GM12865 (cell line): ENCODE data around the gene IGFN1.

Source experiments
- DNase-seq: peaks from one replicate; pipeline ENCODE4 v3.0.0; 2010; ENCODE audit warnings: low read depth
- H3K4me3 ChIP-seq: 2 replicates; pipeline ENCODE4 v1.5.1; 2011; ENCODE audit warnings: mild to moderate bottlenecking, low read depth, low read length, control low read depth
- TF ChIP-seq, protein P1 (sequence below): IDR thresholded peaks from 2 replicates; pipeline ENCODE4 v1.5.1; 2011; ENCODE audit warnings: low read length, control low read depth, low read depth, inconsistent platforms; ENCODE audit not compliant: insufficient read depth; ENCODE audit errors: missing control alignments

IGFN1 gene

GRCh38 chr1:201221201-201221846, 30.7 kb downstream of the IGFN1 start:
- no peak overlapping the region for H3K4me3 ChIP-seq
- TF ChIP-seq, protein P1, sequence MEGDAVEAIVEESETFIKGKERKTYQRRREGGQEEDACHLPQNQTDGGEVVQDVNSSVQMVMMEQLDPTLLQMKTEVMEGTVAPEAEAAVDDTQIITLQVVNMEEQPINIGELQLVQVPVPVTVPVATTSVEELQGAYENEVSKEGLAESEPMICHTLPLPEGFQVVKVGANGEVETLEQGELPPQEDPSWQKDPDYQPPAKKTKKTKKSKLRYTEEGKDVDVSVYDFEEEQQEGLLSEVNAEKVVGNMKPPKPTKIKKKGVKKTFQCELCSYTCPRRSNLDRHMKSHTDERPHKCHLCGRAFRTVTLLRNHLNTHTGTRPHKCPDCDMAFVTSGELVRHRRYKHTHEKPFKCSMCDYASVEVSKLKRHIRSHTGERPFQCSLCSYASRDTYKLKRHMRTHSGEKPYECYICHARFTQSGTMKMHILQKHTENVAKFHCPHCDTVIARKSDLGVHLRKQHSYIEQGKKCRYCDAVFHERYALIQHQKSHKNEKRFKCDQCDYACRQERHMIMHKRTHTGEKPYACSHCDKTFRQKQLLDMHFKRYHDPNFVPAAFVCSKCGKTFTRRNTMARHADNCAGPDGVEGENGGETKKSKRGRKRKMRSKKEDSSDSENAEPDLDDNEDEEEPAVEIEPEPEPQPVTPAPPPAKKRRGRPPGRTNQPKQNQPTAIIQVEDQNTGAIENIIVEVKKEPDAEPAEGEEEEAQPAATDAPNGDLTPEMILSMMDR: no peak
- no peak for DNase-seq

GRCh38 chr1:201222125-201222524, 31.5 kb downstream of the IGFN1 start:
- H3K4me3 ChIP-seq: no peak overlapping the region
- no peak for DNase-seq
- TF ChIP-seq, protein P1: no peak

DNA sequence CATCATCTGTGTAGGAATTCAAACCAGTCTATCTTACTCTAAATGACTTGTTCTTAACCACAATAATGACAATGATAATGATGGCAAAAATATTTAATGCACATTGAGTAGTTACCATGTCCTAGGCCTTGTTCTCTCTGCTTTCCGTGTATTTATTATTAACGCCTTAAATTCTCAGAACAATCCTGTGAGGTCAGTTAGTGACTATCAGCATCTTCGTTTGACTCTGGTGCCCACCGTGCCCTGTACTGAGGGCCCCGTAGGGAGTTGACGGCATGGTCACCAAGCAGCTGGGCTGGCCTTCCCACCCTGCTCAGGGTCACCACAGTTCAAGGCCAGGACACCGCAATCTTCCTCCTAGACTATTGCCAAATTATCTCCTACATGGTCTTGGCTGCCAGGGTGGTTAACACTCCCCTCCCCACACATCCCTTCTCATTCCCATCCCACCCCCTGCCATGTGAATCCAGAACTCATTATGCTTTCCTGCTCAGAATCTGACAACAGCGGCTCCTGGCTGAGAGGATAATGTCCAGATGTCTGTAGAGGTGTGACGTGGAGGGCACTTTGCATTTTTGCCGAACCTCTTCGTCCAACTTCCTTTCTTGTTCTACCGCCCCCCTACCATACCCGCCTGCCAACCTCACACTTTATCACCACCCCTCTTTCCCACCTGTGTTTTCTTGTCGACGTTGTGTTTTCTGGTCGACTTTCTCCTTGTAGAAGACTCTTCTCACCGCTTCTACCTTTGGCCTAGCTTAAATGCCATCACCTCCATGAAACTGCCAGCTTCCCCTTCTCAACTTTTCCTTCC, 33.4 kb downstream of the IGFN1 start:
- no peak overlapping the region for H3K4me3 ChIP-seq
- TF ChIP-seq, protein P1: no peak
- DNase-seq: no peak

DNA sequence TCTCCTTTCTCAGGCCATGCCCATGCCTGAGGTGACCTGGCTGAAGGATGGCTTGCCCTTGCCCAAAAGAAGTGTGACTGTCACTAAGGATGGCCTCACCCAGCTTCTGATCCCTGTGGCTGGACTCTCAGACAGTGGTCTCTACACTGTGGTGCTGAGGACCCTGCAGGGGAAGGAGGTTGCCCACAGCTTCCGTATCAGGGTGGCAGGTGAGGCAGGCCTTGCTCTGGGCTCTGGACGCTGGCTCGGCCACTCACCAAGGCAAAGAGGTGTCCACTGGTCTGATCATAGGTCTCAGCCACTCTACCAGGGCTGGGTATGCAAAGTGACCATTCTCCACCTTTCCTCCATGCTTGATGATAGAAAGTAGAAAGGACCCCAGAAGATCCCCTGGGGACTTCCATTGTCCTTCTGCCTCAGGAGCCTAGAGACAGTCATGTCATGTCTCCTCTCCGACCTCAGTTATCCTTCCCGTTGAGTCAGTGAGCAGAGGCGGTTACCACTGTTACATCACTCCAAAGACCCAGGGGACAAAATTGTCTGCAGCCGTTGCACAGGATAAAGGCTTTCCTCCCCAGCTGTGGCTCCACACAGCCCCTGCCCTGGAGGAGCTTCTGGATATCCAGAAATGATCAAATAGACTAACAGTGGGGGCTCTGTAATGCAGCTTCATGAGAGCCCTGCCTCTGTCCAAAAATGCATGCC, 34.2 kb downstream of the IGFN1 start:
- DNase-seq: no peak
- TF ChIP-seq, protein P1: no peak

DNA sequence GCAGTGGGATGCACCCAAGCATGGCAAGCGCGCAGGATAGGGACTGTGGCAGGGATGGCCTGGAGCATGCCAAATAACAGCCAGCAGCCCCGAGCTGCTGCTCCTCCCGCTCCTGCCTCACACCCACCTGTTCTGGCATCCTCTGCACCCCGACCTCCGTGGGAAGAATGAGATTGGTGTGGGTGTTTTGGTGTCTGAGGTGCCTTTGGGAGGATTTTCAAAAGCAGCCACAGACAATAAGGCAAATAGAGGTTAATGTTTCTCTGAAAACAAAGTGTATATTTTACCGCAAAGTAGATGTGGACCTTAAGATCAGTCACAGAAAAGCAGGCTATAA, 35.5 kb downstream of the IGFN1 start:
- no peak overlapping the region for H3K4me3 ChIP-seq
- DNase-seq: no peak
- TF ChIP-seq, protein P1: no peak

More for the DNA sequence above, 34.2 kb downstream of the IGFN1 start:
- no peak overlapping the region for H3K4me3 ChIP-seq

DNA sequence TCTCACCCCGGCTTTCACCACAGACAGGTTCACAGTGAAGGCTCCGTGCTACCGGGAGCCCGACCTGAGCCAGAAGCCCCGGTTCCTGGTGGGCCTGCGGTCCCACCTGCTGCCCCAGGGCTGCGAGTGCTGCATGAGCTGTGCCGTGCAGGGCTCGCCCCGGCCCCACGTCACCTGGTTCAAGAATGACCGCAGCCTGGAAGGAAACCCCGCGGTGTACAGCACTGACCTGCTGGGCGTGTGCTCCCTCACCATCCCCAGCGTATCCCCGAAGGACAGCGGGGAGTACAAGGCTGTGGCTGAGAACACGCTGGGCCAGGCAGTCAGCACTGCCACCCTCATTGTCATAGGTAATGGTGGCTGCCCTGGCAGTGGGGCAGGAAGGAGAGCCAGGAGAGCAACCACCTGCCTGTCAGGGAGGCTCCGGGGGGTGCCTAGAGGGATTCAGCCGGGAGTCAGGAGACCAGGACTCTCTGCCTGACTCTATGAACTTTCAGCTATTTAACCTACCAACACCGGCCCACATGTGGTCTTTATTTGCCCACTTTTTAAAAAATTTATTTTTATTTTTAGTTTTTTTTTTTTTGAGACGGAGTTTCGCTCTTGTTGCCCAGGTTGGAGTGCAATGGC, 36.4 kb downstream of the IGFN1 start:
- DNase-seq: no peak
- H3K4me3 ChIP-seq: no peak overlapping the region
- TF ChIP-seq, protein P1: no peak
